PC-9 (cell line): ENCODE results near the gene C11orf21.

ENCODE experiments used
- EZH2 ChIP-seq: fragments of 200-600 bp; sonication (generic); IDR thresholded peaks from 2 replicates; pipeline ENCODE4 v1.8.0; 2017; ENCODE audit warnings: antibody characterized with exemption, low read depth
- TF ChIP-seq, protein P1 (sequence below): fragments of 200-600 bp; sonication (generic); conservative IDR thresholded peaks from 2 replicates; pipeline ENCODE4 v1.6.1; 2017; ENCODE audit warnings: mixed run types, antibody characterized with exemption, mild to moderate bottlenecking, moderate library complexity

DNA sequence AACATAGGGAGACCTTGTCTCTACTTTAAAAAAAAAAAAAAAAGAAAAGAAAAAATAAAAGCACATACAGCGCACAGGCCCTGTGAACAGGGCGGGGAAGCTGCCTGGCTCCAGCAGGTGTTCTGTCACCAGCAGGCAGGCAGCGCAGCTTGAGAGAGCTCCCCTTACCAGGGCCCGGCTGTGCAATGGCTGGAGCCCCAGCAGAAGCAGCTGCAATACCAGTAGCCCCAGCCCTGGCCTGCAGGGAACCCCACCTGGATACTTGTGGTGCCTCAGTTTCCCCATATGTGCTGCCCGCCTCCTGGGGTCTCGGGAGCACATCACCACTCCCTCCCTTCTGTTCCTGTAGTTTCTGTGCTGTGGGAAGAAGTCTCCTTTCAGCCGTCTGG lies 12.4 kb upstream of the C11orf21 start:
- TF ChIP-seq, protein P1, sequence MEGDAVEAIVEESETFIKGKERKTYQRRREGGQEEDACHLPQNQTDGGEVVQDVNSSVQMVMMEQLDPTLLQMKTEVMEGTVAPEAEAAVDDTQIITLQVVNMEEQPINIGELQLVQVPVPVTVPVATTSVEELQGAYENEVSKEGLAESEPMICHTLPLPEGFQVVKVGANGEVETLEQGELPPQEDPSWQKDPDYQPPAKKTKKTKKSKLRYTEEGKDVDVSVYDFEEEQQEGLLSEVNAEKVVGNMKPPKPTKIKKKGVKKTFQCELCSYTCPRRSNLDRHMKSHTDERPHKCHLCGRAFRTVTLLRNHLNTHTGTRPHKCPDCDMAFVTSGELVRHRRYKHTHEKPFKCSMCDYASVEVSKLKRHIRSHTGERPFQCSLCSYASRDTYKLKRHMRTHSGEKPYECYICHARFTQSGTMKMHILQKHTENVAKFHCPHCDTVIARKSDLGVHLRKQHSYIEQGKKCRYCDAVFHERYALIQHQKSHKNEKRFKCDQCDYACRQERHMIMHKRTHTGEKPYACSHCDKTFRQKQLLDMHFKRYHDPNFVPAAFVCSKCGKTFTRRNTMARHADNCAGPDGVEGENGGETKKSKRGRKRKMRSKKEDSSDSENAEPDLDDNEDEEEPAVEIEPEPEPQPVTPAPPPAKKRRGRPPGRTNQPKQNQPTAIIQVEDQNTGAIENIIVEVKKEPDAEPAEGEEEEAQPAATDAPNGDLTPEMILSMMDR = no peak
- TF ChIP-seq EZH2 = no peak
